SK-N-SH (cell line): Measurements from ENCODE around the gene VRTN. TPM values are rescaled to one million over a fixed set of nuclear protein-coding genes. Genes with fewer than 3 reads are reported as not detected.

Experiments used
- CTCF ChIA-PET: fragments of 300-600, 350-600 bp; formaldehyde crosslinking; extraction: SDS; loops from one replicate; lab custom pipeline; 2021; lab: Yijun Ruan, JAX
- POLR2A ChIA-PET: fragments of 350-600 bp; sonication (Branson Sonifier 250); formaldehyde crosslinking; extraction: SDS; loops from one replicate; lab custom pipeline; 2020; ENCODE audit warnings: antibody characterized with exemption, inconsistent platforms; lab: Yijun Ruan, JAX
- DNase-seq: peaks from one replicate; pipeline ENCODE4 v3.0.0; 2012
- H2AFZ ChIP-seq: fragments of 200-600 bp; sonication (generic); 2 replicates; pipeline ENCODE4 v1.8.1; 2016; ENCODE audit warnings: antibody characterized with exemption, mild to moderate bottlenecking, low read depth
- H3F3A ChIP-seq: fragments of 200-600 bp; sonication (generic); replicated peaks from 2 replicates; pipeline ENCODE3; 2016; ENCODE audit warnings: antibody characterized with exemption, mild to moderate bottlenecking; ENCODE audit not compliant: insufficient read depth
- H3K27ac ChIP-seq, 2 experiments: fragments of 200-500 bp in 1 of 2; fragments of 200-600 bp in 1 of 2; sonication (Bioruptor generic) in 1 of 2; sonication (generic), shearing (Covaris generic) in 1 of 2; 2 replicates each; pipeline versions ENCODE4 v1.5.1 to v1.6.1; 2014 to 2016; ENCODE audit warnings: low read depth in 2 of 2, inconsistent platforms in 1 of 2, low read length in 1 of 2, mild to moderate bottlenecking in 1 of 2, mixed read lengths in 1 of 2
- H3K27me3 ChIP-seq: fragments of 200-600 bp; sonication (generic), shearing (Covaris generic); 2 replicates; pipeline ENCODE4 v1.6.1; 2016; ENCODE audit warnings: mixed run types; ENCODE audit not compliant: insufficient read depth
- H3K36me3 ChIP-seq, 2 experiments: fragments of 200-500 bp in 1 of 2; fragments of 200-600 bp in 1 of 2; sonication (Bioruptor generic) in 1 of 2; sonication (generic) in 1 of 2; replicated peaks in 1 of 2; 2 replicates each; pipeline versions ENCODE3 to v1.5.1; 2014 to 2016; ENCODE audit warnings: low read length in 1 of 2, mild to moderate bottlenecking in 1 of 2; ENCODE audit not compliant: insufficient read depth in 2 of 2, control insufficient read depth in 1 of 2
- H3K4me1 ChIP-seq, 2 experiments: fragments of 200-500 bp in 1 of 2; fragments of 200-600 bp in 1 of 2; sonication (Bioruptor generic) in 1 of 2; sonication (generic), shearing (Covaris generic) in 1 of 2; 2 replicates each; pipeline versions ENCODE4 v1.5.1 to v1.6.1; 2014 to 2016; ENCODE audit warnings: low read depth in 1 of 2, low read length in 1 of 2, mixed run types in 1 of 2; ENCODE audit not compliant: insufficient read depth in 2 of 2, control insufficient read depth in 1 of 2
- H3K4me2 ChIP-seq: fragments of 200-600 bp; sonication (generic), shearing (Covaris generic); 2 replicates; pipeline ENCODE4 v1.6.1; 2017; ENCODE audit warnings: mixed run types
- H3K4me3 ChIP-seq, 2 experiments: fragments of 200-500 bp in 1 of 2; fragments of 200-600 bp in 1 of 2; sonication (Bioruptor generic) in 1 of 2; sonication (generic), shearing (Covaris generic) in 1 of 2; 2 replicates each; pipeline versions ENCODE4 v1.5.1 to v1.8.1; 2014 to 2016; ENCODE audit warnings: low read depth in 2 of 2, inconsistent platforms in 1 of 2, low read length in 1 of 2, mild to moderate bottlenecking in 1 of 2, mixed read lengths in 1 of 2, moderate library complexity in 1 of 2
- H3K79me2 ChIP-seq: fragments of 200-600 bp; sonication (generic); 2 replicates; pipeline ENCODE4 v1.8.1; 2017; ENCODE audit warnings: mild to moderate bottlenecking; ENCODE audit not compliant: insufficient read depth
- H3K9ac ChIP-seq: fragments of 200-600 bp; sonication (generic); 2 replicates; pipeline ENCODE4 v1.6.1; 2017; ENCODE audit warnings: mixed run types
- H3K9me2 ChIP-seq: fragments of 200-600 bp; sonication (generic); 2 replicates; pipeline ENCODE4 v1.6.1; 2017; ENCODE audit warnings: mixed run types
- H3K9me3 ChIP-seq: fragments of 200-600 bp; sonication (generic); 2 replicates; pipeline ENCODE4 v1.6.1; 2017; ENCODE audit warnings: mixed run types, mild to moderate bottlenecking, moderate library complexity
- H4K20me1 ChIP-seq: fragments of 200-600 bp; sonication (generic); 2 replicates; pipeline ENCODE4 v1.6.1; 2017; ENCODE audit warnings: mild to moderate bottlenecking, mixed run types; ENCODE audit not compliant: insufficient read depth
- CTCF ChIP-seq: fragments of 200-600 bp; sonication (generic); IDR thresholded peaks from 2 replicates; pipeline ENCODE4 v1.6.1; 2017; ENCODE audit warnings: antibody characterized with exemption, mild to moderate bottlenecking, moderate library complexity
- EP300 ChIP-seq, 2 experiments: IDR thresholded peaks; 2 replicates each; pipeline versions ENCODE4 v1.4.0 to v1.6.1; 2012; ENCODE audit warnings: borderline replicate concordance in 1 of 2, low read depth in 1 of 2, low read length in 1 of 2
- EZH2phosphoT487 ChIP-seq: fragments of 200-600 bp; sonication (generic); IDR thresholded peaks from 2 replicates; pipeline ENCODE4 v1.6.1; 2017; ENCODE audit warnings: low read depth, mixed run types, mild to moderate bottlenecking, antibody characterized with exemption, moderate library complexity, borderline replicate concordance
- FOXJ3 ChIP-seq: sonication (generic); formaldehyde crosslinking; IDR thresholded peaks from 2 replicates; pipeline ENCODE4 v1.5.1; 2020; ENCODE audit warnings: mild to moderate bottlenecking, missing genetic modification reagents
- FOXM1 ChIP-seq: IDR thresholded peaks from 2 replicates; pipeline ENCODE4 v1.4.0; 2012; ENCODE audit warnings: low read depth, mild to moderate bottlenecking
- GATA2 ChIP-seq: sonication (generic); formaldehyde crosslinking; IDR thresholded peaks from 2 replicates; pipeline ENCODE4 v1.5.0; 2020; ENCODE audit warnings: mild to moderate bottlenecking, missing genetic modification reagents
- MAX ChIP-seq: IDR thresholded peaks from 2 replicates; pipeline ENCODE4 v1.4.0; 2012; ENCODE audit warnings: low read depth
- PBX3 ChIP-seq: IDR thresholded peaks from 2 replicates; pipeline ENCODE4; 2012
- POLR2AphosphoS5 ChIP-seq: IDR thresholded peaks from 2 replicates; pipeline ENCODE4 v1.6.1; 2012; ENCODE audit warnings: low read depth, low read length
- RAD21 ChIP-seq: IDR thresholded peaks from 2 replicates; pipeline ENCODE4 v1.6.1; 2012; ENCODE audit warnings: mild to moderate bottlenecking, low read length
- RCOR1 ChIP-seq: fragments of 150-350 bp; IDR thresholded peaks from 2 replicates; pipeline ENCODE4 v1.6.1; 2017; ENCODE audit warnings: antibody characterized with exemption, low read length
- RFX5 ChIP-seq: IDR thresholded peaks from 2 replicates; pipeline ENCODE4 v1.6.1; 2012; ENCODE audit warnings: mild to moderate bottlenecking, improper control_type of control experiment, low read length
- SMC3 ChIP-seq: IDR thresholded peaks from 2 replicates; pipeline ENCODE4 v1.6.1; 2012; ENCODE audit warnings: low read depth, low read length, improper control_type of control experiment
- USF1 ChIP-seq: IDR thresholded peaks from 2 replicates; pipeline ENCODE4 v1.4.0; 2012; ENCODE audit warnings: low read depth, borderline replicate concordance
- YY1 ChIP-seq: IDR thresholded peaks from 2 replicates; pipeline ENCODE4 v1.4.0; 2012; ENCODE audit warnings: low read depth, mild to moderate bottlenecking
- WGBS: methylation state at CpG from one replicate; pipeline ENCODE4 v1.1.6; 2017; ENCODE audit warnings: low lambda C conversion rate; 5-methylcytosine and 5-hydroxymethylcytosine counted together
- polyA plus RNA-seq, 3 experiments: library from polyadenylated mRNA; depleted of rRNA; stranded (reverse); fragments of >200 nt; gene quantifications; 2 replicates each; pipeline ENCODE4 v1.2.3, GENCODE V29; 2012

VRTN gene
- polyA plus RNA-seq, 1 of the 3 experiments (the other 2 are of a cell fraction): not detected

GRCh38 chr14:74314576-74314975 lies 33.7 kb upstream of the VRTN start:
- CTCF ChIA-PET: interaction anchor here (0.6 to 1.6 kb wide), 2 partner anchors 164 to 1193 kb away, joined by 4 to 6 read pairs; no protein-coding TSS in a partner anchor
- no peaks in the 10 kb centered on the region for H4K20me1 ChIP-seq
- no peaks in the 10 kb centered on the region for H3K4me1 ChIP-seq
- whole genome bisulfite sequencing: 66% methylated on average over 4 of the region's 4 CpGs
- no peak overlapping the region for H3K4me2 ChIP-seq
- no peaks in the 10 kb centered on the region for H3K9me3 ChIP-seq
- no peaks in the 10 kb centered on the region for H3F3A ChIP-seq
- no peaks in the 10 kb centered on the region for H3K79me2 ChIP-seq
- H3K9ac ChIP-seq: no peak overlapping the region
- H3K27ac ChIP-seq: no peak overlapping the region
- H2AFZ ChIP-seq: no peak overlapping the region
- POLR2A ChIA-PET: no interaction called here
- no peak for DNase-seq
- no peaks in the 10 kb centered on the region; the same call in 1 of the 2 replicates for H3K27me3 ChIP-seq
- H3K4me3 ChIP-seq: no peak overlapping the region
- H3K36me3 ChIP-seq: no peaks in the 10 kb centered on the region
- no peak for TF ChIP-seq PBX3
- TF ChIP-seq RCOR1: no peak
- no peak for TF ChIP-seq GATA2 (CRISPR knock-in tag)
- TF ChIP-seq EP300 (IDR thresholded peaks at IDR 0.05; ENCODE audit: borderline replicate concordance in 1 of 2, low read depth in 1 of 2, low read length in 1 of 2): no peak
- TF ChIP-seq FOXJ3: no peak
- TF ChIP-seq MAX: no peak
- TF ChIP-seq CTCF: no peak
- no peak for TF ChIP-seq EZH2phosphoT487
- no peak for TF ChIP-seq YY1
- TF ChIP-seq FOXM1: no peak
- TF ChIP-seq SMC3: no peak
- no peaks in the 10 kb centered on the region for H3K9me2 ChIP-seq

- no peaks in the 10 kb centered on the region for H3K79me2 ChIP-seq
- no peaks in the 10 kb centered on the region for H3F3A ChIP-seq
- H3K9me3 ChIP-seq: no peaks in the 10 kb centered on the region
- H4K20me1 ChIP-seq: no peaks in the 10 kb centered on the region
- DNase-seq: peak; percentile 73
- peak; percentile 69 for TF ChIP-seq RAD21
- TF ChIP-seq FOXM1: no peak
- no peak for TF ChIP-seq USF1
- TF ChIP-seq MAX: no peak
- TF ChIP-seq SMC3: 0 out of 2 replicates have a peak, but pooled peaks have one; percentile 25
- peak; percentile 72 for TF ChIP-seq CTCF
- TF ChIP-seq YY1: no peak
- TF ChIP-seq RFX5: no peak
- TF ChIP-seq FOXJ3: no peak
- no peak for TF ChIP-seq POLR2AphosphoS5
- no peak overlapping the region for H3K4me2 ChIP-seq
- H3K36me3 ChIP-seq: no peaks in the 10 kb centered on the region
- H3K9me2 ChIP-seq: no peaks in the 10 kb centered on the region
- H2AFZ ChIP-seq: no peak overlapping the region
- no peak overlapping the region for H3K9ac ChIP-seq
- H3K27ac ChIP-seq: no peak overlapping the region
- no peaks in the 10 kb centered on the region for H3K4me1 ChIP-seq
- CTCF ChIA-PET: interaction anchor here (0.7 to 3.7 kb wide), 12 partner anchors 10 to 161 kb away, joined by 3 to 37 read pairs (median 5); no protein-coding TSS in a partner anchor
- POLR2A ChIA-PET: no interaction called here
- H3K4me3 ChIP-seq: no peak overlapping the region
- H3K27me3 ChIP-seq: no peaks in the 10 kb centered on the region
- WGBS: 41% methylated on average over 3 of the region's 3 CpGs
Measured at GRCh38 chr14:74324931-74325361, 23.3 kb upstream of the VRTN start.
